HTR-8/SVneo (cell line): ENCODE measurements around the gene PCDHA11.
"Not testable (repeated sequence)": the region's sequence is repeated elsewhere in the genome, so short reads cannot be mapped to it uniquely, and the experiment has no call there.

Experiments used
- DNase-seq: peaks from one replicate; pipeline ENCODE4 v3.0.0; 2011; ENCODE audit warnings: low spot score, mixed read lengths; ENCODE audit not compliant: insufficient read length
- FAIRE-seq: peaks from 2 replicates; lab custom pipeline; 2011; peaks lifted over from hg19 to GRCh38; lab: Jason Lieb, UNC

The PCDHA11 gene

DNA sequence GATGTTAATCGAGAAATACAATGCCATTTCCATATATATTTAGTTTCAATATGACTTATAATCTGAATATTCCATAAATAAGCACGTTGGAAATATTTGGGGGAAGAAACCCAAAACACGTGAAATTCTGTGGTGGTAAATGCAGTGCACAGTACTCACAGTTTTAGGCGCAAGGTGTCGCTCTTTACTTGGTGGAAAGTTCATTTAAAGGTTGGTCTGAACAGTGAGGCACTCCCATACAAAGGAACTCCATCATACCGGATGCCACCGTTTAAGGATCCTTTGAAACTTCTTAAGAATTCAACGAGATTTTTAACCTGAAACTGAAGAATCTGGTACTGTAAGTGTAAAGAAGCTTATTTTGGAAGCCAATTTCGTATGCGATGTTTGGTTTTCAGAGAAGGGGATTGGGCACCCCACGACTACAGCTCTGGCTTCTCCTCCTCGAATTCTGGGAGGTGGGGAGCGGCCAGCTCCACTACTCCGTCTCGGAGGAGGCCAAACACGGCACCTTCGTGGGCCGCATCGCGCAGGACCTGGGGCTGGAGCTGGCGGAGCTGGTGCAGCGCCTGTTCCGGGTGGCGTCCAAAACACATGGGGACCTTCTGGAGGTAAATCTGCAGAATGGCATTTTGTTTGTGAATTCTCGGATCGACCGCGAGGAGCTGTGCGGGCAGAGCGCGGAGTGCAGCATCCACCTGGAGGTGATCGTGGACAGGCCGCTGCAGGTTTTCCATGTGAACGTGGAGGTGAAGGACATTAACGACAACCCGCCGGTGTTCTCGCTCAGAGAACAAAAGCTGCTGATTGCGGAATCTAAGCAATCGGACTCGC, at the start of gene PCDHA11:
Gene PCDHA11, plus strand, starts transcription at position 237 of the 834 bp plus-strand sequence. Its CDS starts 147 bp downstream, at position 384.
- DNase-seq = peak; percentile 53
- no peak for FAIRE-seq

DNA sequence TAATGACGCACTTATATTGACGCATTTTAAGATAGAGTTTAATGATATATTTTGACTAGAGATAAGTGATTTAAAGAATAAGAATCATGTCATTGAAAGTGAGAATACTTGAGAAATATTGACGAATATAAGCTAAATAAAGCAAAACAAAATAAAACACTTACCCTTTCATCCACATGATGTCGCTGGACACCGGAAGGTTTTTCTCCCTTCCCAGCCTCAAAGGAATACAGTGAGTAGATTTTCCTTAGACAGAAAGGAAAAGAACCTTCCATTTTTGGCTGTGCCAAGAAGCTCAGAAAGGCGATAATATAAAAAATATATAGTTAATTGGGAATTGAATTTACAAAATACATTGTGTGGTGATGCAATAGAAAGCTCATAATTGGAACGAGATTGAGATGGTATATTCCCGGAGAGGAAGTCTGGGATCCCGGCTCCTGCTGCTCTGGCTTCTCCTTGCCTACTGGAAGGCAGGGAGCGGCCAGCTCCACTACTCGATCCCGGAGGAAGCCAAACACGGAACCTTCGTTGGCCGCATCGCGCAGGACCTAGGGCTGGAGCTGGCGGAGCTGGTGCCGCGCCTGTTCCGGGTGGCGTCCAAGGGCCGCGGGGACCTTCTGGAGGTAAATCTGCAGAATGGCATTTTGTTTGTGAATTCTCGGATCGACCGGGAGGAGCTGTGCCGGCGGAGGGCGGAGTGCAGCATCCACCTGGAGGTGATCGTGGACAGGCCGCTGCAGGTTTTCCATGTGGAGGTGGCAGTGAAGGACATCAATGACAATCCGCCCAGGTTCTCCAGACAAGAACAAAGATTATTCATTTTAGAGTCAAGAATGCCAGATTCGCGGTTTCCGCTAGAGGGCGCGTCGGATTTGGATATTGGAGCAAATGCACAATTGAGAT, 47.1 kb upstream of the PCDHA11 start, which contains the start of gene PCDHA5:
Gene PCDHA5, plus strand, starts transcription at position 239 of the 906 bp plus-strand sequence.
- no peak for DNase-seq
- FAIRE-seq = no peak

- DNase-seq = no peak
- FAIRE-seq = no peak
These were observed 46.5 kb upstream of the PCDHA11 start for GRCh38 chr5:140822281-140822629.

DNA sequence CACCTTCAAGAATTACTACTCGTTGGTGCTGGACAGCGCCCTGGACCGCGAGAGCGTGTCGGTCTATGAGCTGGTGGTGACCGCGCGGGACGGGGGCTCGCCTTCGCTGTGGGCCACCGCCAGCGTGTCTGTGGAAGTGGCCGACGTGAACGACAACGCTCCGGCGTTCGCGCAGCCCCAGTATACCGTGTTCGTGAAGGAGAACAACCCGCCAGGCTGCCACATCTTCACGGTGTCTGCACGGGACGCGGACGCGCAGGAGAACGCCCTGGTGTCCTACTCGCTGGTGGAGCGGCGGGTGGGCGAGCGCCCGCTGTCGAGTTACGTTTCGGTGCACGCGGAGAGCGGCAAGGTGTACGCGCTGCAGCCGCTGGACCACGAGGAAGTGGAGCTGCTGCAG, 45.8 kb upstream of the PCDHA11 start:
- DNase-seq, FAIRE-seq: not testable (repeated sequence)

DNA sequence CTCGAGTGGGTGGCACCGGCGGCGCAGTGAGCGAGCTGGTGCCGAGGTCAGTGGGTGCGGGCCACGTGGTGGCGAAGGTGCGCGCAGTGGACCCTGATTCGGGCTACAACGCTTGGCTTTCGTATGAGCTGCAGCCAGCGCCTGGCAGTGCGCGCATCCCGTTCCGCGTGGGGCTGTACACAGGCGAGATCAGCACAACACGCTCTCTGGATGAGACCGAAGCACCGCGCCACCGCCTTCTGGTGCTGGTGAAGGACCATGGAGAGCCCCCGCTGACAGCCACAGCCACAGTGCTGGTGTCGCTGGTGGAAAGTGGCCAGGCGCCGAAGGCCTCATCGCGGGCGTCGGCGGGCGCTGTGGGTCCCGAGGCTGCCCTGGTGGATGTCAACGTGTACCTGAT, 45.3 kb upstream of the PCDHA11 start:
- no peak for FAIRE-seq

GRCh38 chr5:140827704-140828361, 40.9 kb upstream of the PCDHA11 start, which contains the start of gene PCDHA6:
PCDHA6 (plus strand) TSS chr5:140827960; CDS start chr5:140828092, 132 bp downstream.
- DNase-seq = peak; percentile 32
- no peak for FAIRE-seq

More for the DNA sequence above, 45.3 kb upstream of the PCDHA11 start:
- DNase-seq = no peak

- FAIRE-seq (peak; percentile 26), DNase-seq (no peak)
These were observed 40.4 kb upstream of the PCDHA11 start for GRCh38 chr5:140828362-140828737.

GRCh38 chr5:140829511-140830501, 39.0 kb upstream of the PCDHA11 start:
- FAIRE-seq = not testable (repeated sequence)

DNA sequence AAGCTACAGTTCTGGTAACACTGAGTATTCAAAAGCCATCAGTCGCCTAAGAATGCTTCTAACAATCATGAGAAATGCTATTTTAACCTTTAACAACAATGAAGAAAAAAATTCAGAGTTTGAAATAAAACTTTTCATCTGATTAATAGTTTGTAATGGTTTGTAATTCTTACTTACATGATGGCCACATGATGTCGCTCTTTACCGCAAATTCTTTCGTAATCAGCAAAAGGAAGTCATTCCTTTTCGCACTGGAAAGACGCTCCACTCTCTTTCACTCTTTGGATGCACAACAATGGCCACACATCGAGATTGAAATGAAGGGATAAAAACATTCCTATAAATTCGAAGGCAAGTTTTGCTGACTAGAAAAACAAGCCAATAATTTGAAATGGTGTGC, 34.8 kb upstream of the PCDHA11 start, which contains the start of gene PCDHA7:
Gene PCDHA7, plus strand, starts transcription at position 277 of the 400 bp plus-strand sequence. Its CDS starts 115 bp downstream, at position 392.
- FAIRE-seq (no peak), DNase-seq (no peak)

More at GRCh38 chr5:140829511-140830501, 39.0 kb upstream of the PCDHA11 start:
- not testable (repeated sequence) for DNase-seq

DNA sequence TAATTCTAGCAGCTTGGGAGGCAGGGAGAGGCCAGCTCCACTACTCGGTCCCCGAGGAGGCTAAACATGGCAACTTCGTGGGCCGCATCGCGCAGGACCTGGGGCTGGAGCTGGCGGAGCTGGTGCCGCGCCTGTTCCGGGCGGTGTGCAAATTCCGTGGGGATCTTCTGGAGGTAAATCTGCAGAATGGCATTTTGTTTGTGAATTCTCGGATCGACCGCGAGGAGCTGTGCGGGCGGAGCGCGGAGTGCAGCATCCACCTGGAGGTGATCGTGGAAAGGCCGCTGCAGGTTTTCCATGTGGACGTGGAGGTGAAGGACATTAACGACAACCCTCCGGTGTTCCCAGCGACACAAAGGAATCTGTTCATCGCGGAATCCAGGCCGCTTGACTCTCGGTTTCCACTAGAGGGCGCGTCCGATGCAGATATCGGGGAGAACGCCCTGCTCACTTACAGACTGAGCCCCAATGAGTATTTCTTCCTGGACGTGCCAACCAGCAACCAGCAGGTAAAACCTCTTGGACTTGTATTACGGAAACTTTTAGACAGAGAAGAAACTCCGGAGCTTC, 34.2 kb upstream of the PCDHA11 start:
- FAIRE-seq, DNase-seq: not testable (repeated sequence)

DNA sequence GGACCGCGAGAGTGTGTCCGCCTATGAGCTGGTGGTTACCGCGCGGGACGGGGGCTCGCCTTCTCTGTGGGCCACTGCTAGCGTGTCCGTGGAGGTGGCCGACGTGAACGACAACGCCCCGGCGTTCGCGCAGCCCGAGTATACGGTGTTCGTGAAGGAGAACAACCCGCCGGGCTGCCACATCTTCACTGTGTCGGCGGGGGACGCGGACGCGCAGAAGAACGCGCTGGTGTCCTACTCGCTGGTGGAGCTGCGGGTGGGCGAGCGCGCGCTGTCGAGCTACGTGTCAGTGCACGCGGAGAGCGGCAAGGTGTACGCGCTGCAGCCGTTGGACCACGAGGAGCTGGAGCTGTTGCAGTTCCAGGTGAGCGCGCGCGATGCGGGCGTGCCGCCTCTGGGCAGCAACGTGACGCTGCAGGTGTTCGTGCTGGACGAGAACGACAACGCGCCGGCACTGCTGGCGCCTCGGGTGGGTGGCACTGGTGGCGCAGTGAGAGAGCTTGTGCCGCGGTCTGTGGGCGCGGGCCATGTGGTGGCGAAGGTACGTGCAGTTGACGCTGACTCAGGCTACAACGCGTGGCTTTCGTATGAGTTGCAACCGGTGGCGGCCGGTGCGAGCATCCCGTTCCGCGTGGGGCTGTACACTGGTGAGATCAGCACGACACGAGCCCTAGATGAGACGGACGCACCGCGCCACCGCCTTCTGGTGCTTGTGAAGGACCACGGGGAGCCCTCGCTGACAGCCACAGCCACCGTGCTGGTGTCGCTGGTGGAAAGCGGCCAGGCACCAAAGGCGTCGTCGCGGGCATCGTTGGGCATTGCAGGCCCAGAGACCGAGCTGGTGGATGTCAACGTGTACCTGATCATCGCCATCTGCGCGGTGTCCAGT, 32.9 kb upstream of the PCDHA11 start:
- DNase-seq = no peak
- FAIRE-seq = no peak

- DNase-seq (peak; percentile 43), FAIRE-seq (no peak)
These were observed 27.5 kb upstream of the PCDHA11 start, which contains the start of gene PCDHA8 for GRCh38 chr5:140840978-140841962. PCDHA8 (plus strand) TSS chr5:140841187; CDS start chr5:140841322, 135 bp downstream.

DNA sequence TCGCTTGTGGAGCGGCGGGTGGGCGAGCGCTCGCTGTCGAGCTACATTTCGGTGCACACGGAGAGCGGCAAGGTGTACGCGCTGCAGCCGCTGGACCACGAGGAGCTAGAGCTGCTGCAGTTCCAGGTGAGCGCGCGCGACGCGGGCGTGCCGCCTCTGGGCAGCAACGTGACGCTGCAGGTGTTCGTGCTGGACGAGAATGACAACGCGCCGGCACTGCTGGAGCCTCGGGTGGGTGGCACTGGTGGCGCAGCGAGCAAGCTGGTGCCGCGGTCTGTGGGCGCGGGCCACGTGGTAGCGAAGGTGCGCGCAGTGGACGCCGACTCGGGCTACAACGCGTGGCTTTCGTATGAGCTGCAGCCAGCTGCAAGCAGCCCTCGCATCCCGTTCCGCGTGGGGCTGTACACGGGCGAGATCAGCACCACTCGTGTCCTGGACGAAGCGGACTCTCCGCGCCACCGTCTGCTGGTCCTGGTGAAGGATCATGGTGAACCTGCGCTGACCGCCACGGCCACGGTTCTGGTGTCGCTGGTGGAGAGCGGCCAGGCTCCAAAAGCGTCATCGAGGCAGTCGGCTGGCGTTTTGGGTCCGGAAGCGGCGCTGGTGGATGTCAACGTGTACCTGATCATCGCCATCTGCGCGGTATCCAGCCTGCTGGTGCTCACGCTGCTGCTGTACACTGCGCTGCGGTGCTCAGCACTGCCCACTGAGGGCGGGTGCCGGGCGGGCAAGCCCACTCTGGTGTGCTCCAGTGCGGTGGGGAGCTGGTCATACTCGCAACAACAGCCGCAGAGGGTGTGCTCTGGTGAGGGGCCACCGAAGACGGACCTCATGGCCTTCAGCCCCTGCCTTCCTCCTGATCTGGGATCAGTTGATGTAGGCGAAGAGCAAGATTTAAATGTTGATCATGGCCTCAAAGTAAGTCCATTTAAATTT, 25.7 kb upstream of the PCDHA11 start:
- DNase-seq (no peak), FAIRE-seq (no peak)

DNA sequence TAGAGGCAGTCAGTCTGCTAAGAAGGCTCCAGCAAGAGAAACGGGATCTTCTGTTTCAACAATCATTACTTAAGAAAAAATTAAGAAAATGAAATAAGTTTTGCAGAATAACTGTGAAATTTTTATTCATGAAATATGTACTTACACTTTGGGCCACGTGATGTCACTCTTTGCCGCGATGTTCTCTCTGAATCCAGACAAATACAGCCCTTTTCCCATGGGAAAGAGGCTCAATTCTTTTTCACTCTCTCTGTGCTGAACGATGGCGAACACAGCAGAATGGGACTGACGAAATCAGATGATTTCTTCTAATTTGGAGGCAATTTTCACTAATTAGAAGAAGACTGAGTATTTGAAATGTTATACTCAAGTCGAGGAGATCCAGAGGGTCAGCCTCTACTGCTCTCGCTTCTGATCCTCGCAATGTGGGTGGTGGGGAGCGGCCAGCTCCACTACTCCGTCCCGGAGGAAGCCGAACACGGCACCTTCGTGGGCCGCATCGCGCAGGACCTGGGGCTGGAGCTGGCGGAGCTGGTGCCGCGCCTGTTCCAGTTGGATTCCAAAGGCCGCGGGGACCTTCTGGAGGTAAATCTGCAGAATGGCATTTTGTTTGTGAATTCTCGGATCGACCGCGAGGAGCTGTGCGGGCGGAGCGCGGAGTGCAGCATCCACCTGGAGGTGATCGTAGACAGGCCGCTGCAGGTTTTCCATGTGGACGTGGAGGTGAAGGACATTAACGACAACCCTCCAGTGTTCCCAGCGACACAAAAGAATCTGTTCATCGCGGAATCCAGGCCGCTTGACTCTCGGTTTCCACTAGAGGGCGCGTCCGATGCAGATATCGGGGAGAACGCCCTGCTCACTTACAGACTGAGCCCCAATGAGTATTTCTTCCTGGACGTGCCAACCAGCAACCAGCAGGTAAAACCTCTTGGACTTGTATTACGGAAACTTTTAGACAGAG, 20.3 kb upstream of the PCDHA11 start, which contains the start of gene PCDHA9:
Gene PCDHA9, plus strand, starts transcription at position 244 of the 964 bp plus-strand sequence. Its CDS starts 114 bp downstream, at position 358.
- DNase-seq, FAIRE-seq: not testable (repeated sequence)
